Measurements from ENCODE around the gene HOXC6. TPM values are rescaled to one million over a fixed set of nuclear protein-coding genes. Genes with fewer than 3 reads are reported as not detected.

Gene HOXC6
- total RNA-seq, 1 donor, result 1.7 TPM

GRCh38 chr12:54004063-54004840 is 24.0 kb upstream of the HOXC6 start:
- no peak for DNase-seq (ENCODE audit: low read depth)
- peak; percentile 18 for TF ChIP-seq CTCF (IDR thresholded peaks at IDR 0.05; ENCODE audit: insufficient read depth, low read depth, low read length)
- H3K4me3 ChIP-seq (ENCODE audit: low read depth, low read length), result peak overlapping the region; percentile 37

- peak; percentile 68 for DNase-seq (ENCODE audit: low read depth)
- H3K4me3 ChIP-seq (ENCODE audit: low read depth, low read length), result peak overlapping the region; percentile 37
- no peak for TF ChIP-seq CTCF (IDR thresholded peaks at IDR 0.05; ENCODE audit: insufficient read depth, low read depth, low read length)
Measured at GRCh38 chr12:54004841-54005530, 23.3 kb upstream of the HOXC6 start.

- peak overlapping the region; percentile 37 for H3K4me3 ChIP-seq (ENCODE audit: low read depth, low read length)
- DNase-seq (ENCODE audit: low read depth), result no peak
- TF ChIP-seq CTCF (IDR thresholded peaks at IDR 0.05; ENCODE audit: insufficient read depth, low read depth, low read length), result no peak
Measured at GRCh38 chr12:54005531-54005852, 22.7 kb upstream of the HOXC6 start.

GRCh38 chr12:54005853-54006558 is 22.2 kb upstream of the HOXC6 start:
- peak; percentile 88 for TF ChIP-seq CTCF (IDR thresholded peaks at IDR 0.05; ENCODE audit: insufficient read depth, low read depth, low read length)
- DNase-seq (ENCODE audit: low read depth), result peak; percentile 91
- H3K4me3 ChIP-seq (ENCODE audit: low read depth, low read length), result peak overlapping the region; percentile 48

- peak; percentile 77 for DNase-seq (ENCODE audit: low read depth)
- no peak for TF ChIP-seq CTCF (IDR thresholded peaks at IDR 0.05; ENCODE audit: insufficient read depth, low read depth, low read length)
- H3K4me3 ChIP-seq (ENCODE audit: low read depth, low read length), result peak overlapping the region; percentile 48
Measured at GRCh38 chr12:54006559-54007220, 21.6 kb upstream of the HOXC6 start.

- DNase-seq (ENCODE audit: low read depth), result no peak
- no peak overlapping the region for H3K4me3 ChIP-seq (ENCODE audit: low read depth, low read length)
- no peak for TF ChIP-seq CTCF (IDR thresholded peaks at IDR 0.05; ENCODE audit: insufficient read depth, low read depth, low read length)
Measured at GRCh38 chr12:54007538-54008259, 20.5 kb upstream of the HOXC6 start.

Data from fibroblast of villous mesenchyme (primary cell).